ENCODE results near the gene TTC38.

GRCh38 chr22:46293577-46294260 is 25.9 kb downstream of the TTC38 start:
- TF ChIP-seq EP300 (IDR thresholded peaks at IDR 0.05): no peak
- TF ChIP-seq, protein P1, sequence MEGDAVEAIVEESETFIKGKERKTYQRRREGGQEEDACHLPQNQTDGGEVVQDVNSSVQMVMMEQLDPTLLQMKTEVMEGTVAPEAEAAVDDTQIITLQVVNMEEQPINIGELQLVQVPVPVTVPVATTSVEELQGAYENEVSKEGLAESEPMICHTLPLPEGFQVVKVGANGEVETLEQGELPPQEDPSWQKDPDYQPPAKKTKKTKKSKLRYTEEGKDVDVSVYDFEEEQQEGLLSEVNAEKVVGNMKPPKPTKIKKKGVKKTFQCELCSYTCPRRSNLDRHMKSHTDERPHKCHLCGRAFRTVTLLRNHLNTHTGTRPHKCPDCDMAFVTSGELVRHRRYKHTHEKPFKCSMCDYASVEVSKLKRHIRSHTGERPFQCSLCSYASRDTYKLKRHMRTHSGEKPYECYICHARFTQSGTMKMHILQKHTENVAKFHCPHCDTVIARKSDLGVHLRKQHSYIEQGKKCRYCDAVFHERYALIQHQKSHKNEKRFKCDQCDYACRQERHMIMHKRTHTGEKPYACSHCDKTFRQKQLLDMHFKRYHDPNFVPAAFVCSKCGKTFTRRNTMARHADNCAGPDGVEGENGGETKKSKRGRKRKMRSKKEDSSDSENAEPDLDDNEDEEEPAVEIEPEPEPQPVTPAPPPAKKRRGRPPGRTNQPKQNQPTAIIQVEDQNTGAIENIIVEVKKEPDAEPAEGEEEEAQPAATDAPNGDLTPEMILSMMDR (IDR thresholded peaks at IDR 0.05): no peak
- no peak for TF ChIP-seq POLR2A (IDR thresholded peaks at IDR 0.05)
